ENCODE measurements around the gene RHEX. TPM values are rescaled to one million over a fixed set of nuclear protein-coding genes. Genes with fewer than 3 reads are reported as not detected.

The RHEX gene
- polyA plus RNA-seq, 3 donors, result not detected

GRCh38 chr1:206109718-206110117, 56.7 kb downstream of the RHEX start:
- intact Hi-C loops (cut with micrococcal nuclease), result loop anchor here (2.0 to 10.0 kb wide), 4 partner anchors 77 to 317 kb away; no protein-coding TSS in a partner anchor
- Histone ChIP-seq H3K4me3 (replicated peaks in 1 of 3; ENCODE audit: low read depth in 2 of 3, low read length in 3 of 3) (no peak overlapping the region), H3K36me3 (replicated peaks in 1 of 2; ENCODE audit: control insufficient read depth in 1 of 2, insufficient read depth in 2 of 2, low read length in 2 of 2) (no peaks in the 10 kb centered on the region), H3K9me3 (replicated peaks in 1 of 2; ENCODE audit: control insufficient read depth in 1 of 2, insufficient read depth in 1 of 2, low read length in 2 of 2) (no peaks in the 10 kb centered on the region), H2AFZ (ENCODE audit: insufficient read depth, low read depth, low read length, poor library complexity, severe bottlenecking) (no peak overlapping the region), H4K20me1 (ENCODE audit: insufficient read depth, low read length) (no peaks in the 10 kb centered on the region), H3K79me2 (ENCODE audit: insufficient read depth, low read length) (no peaks in the 10 kb centered on the region), H3K9ac (ENCODE audit: insufficient read depth, low read length, poor library complexity, severe bottlenecking) (no peak overlapping the region), H3K27me3 (ENCODE audit: control insufficient read depth in 2 of 2, insufficient read depth in 2 of 2, low read length in 2 of 2) (no peaks in the 10 kb centered on the region), H3K4me1 (ENCODE audit: control insufficient read depth in 1 of 2, insufficient read depth in 2 of 2, low read length in 2 of 2) (peaks cover 0 to 3% of the 10 kb centered on the region in 2 donors), H3K4me2 (replicated peaks; ENCODE audit: extremely low read depth, low read length, poor library complexity, severe bottlenecking) (no peak overlapping the region), H3K27ac (ENCODE audit: low read depth in 1 of 2, low read length in 2 of 2) (no peak overlapping the region)
- H3K9me3 Mint-ChIP-seq, result no peaks in the 10 kb centered on the region
- H3K4me3 Mint-ChIP-seq, result no peak overlapping the region
- H3K36me3 Mint-ChIP-seq, result no peaks in the 10 kb centered on the region
- peaks cover 4% of the 10 kb centered on the region for H3K4me1 Mint-ChIP-seq
- H3K27ac Mint-ChIP-seq, result no peak overlapping the region
- DNase-seq, result no peak
- H3K27me3 Mint-ChIP-seq (ENCODE audit: low read depth in 3 of 3), result peaks cover 1 to 12% (median 2%) of the 10 kb centered on the region in 3 donors
- no peak for TF ChIP-seq CTCF (IDR thresholded peaks at IDR 0.05)
- 100% methylated on average over 3 of the region's 4 CpGs for WGBS (ENCODE audit: insufficient coverage)

- Histone ChIP-seq H3K27me3 (ENCODE audit: control insufficient read depth in 2 of 2, insufficient read depth in 2 of 2, low read length in 2 of 2) (no peaks in the 10 kb centered on the region), H3K9me3 (replicated peaks in 1 of 2; ENCODE audit: control insufficient read depth in 1 of 2, insufficient read depth in 1 of 2, low read length in 2 of 2) (no peaks in the 10 kb centered on the region), H2AFZ (ENCODE audit: insufficient read depth, low read depth, low read length, poor library complexity, severe bottlenecking) (no peak overlapping the region), H3K9ac (ENCODE audit: insufficient read depth, low read length, poor library complexity, severe bottlenecking) (no peak overlapping the region), H4K20me1 (ENCODE audit: insufficient read depth, low read length) (no peaks in the 10 kb centered on the region), H3K4me1 (ENCODE audit: control insufficient read depth in 1 of 2, insufficient read depth in 2 of 2, low read length in 2 of 2) (peaks cover 0 to 3% of the 10 kb centered on the region in 2 donors), H3K4me3 (replicated peaks in 1 of 3; ENCODE audit: low read depth in 2 of 3, low read length in 3 of 3) (no peak overlapping the region), H3K36me3 (replicated peaks in 1 of 2; ENCODE audit: control insufficient read depth in 1 of 2, insufficient read depth in 2 of 2, low read length in 2 of 2) (no peaks in the 10 kb centered on the region), H3K4me2 (replicated peaks; ENCODE audit: extremely low read depth, low read length, poor library complexity, severe bottlenecking) (no peak overlapping the region), H3K79me2 (ENCODE audit: insufficient read depth, low read length) (no peaks in the 10 kb centered on the region), H3K27ac (ENCODE audit: low read depth in 1 of 2, low read length in 2 of 2) (no peak overlapping the region)
- no peak overlapping the region for H3K4me3 Mint-ChIP-seq
- H3K27ac Mint-ChIP-seq, result no peak overlapping the region
- H3K36me3 Mint-ChIP-seq, result no peaks in the 10 kb centered on the region
- DNase-seq, result no peak
- intact Hi-C loops (cut with micrococcal nuclease), result loop anchor here in 1 of 2 donors (10.0 kb wide), 1 partner anchor 195 kb away; no protein-coding TSS in a partner anchor
- over 99% methylated on average over 15 of the region's 15 CpGs for WGBS (ENCODE audit: insufficient coverage)
- no peak for TF ChIP-seq CTCF (IDR thresholded peaks at IDR 0.05)
- H3K4me1 Mint-ChIP-seq, result peaks cover 5% of the 10 kb centered on the region
- H3K27me3 Mint-ChIP-seq (ENCODE audit: low read depth in 3 of 3), result peaks cover 2 to 12% (median 2%) of the 10 kb centered on the region in 3 donors
- H3K9me3 Mint-ChIP-seq, result no peaks in the 10 kb centered on the region
Observed at GRCh38 chr1:206110161-206110560, 57.2 kb downstream of the RHEX start.
